ENCODE results near the gene ATL3.

- TF ChIP-seq POLR2A (IDR thresholded peaks at IDR 0.05; ENCODE audit: low read length) = no peak
- TF ChIP-seq GATA1 (IDR thresholded peaks at IDR 0.05; ENCODE audit: low read depth, low read length) = no peak
Observed at GRCh38 chr11:63687845-63688244, 16.7 kb upstream of the ATL3 start.

All from erythroblast (primary cell).